Measurements from ENCODE around the gene P2RY2.

The P2RY2 gene

GRCh38 chr11:73190557-73190885 lies 27.6 kb upstream of the P2RY2 start:
- no peak for ATAC-seq (ENCODE audit: low read depth)
- H3K4me3 ChIP-seq (ENCODE audit: severe bottlenecking), result no peak overlapping the region
- no peaks in the 10 kb centered on the region for H3K36me3 ChIP-seq (ENCODE audit: low read depth)
- TF ChIP-seq CTCF (IDR thresholded peaks at IDR 0.05; ENCODE audit: poor library complexity, severe bottlenecking), result no peak
- H3K4me1 ChIP-seq (ENCODE audit: insufficient read depth, poor library complexity, severe bottlenecking), result peaks cover 74% of the 10 kb centered on the region
- H3K27ac ChIP-seq (ENCODE audit: poor library complexity, severe bottlenecking), result peak overlapping the region; percentile 94
- DNase-seq (ENCODE audit: low spot score), result no peak
- H3K9me3 ChIP-seq (ENCODE audit: severe bottlenecking), result no peaks in the 10 kb centered on the region
- no peaks in the 10 kb centered on the region for H3K27me3 ChIP-seq (ENCODE audit: insufficient read depth, poor library complexity, severe bottlenecking)

GRCh38 chr11:73191151-73191550 lies 26.9 kb upstream of the P2RY2 start:
- peaks cover 73% of the 10 kb centered on the region for H3K4me1 ChIP-seq (ENCODE audit: insufficient read depth, poor library complexity, severe bottlenecking)
- no peaks in the 10 kb centered on the region for H3K9me3 ChIP-seq (ENCODE audit: severe bottlenecking)
- no peaks in the 10 kb centered on the region for H3K27me3 ChIP-seq (ENCODE audit: insufficient read depth, poor library complexity, severe bottlenecking)
- peak; percentile 37 for DNase-seq (ENCODE audit: low spot score)
- no peak for TF ChIP-seq CTCF (IDR thresholded peaks at IDR 0.05; ENCODE audit: poor library complexity, severe bottlenecking)
- H3K27ac ChIP-seq (ENCODE audit: poor library complexity, severe bottlenecking), result peak overlapping the region; percentile 94
- H3K36me3 ChIP-seq (ENCODE audit: low read depth), result no peaks in the 10 kb centered on the region
- ATAC-seq (ENCODE audit: low read depth), result no peak
- H3K4me3 ChIP-seq (ENCODE audit: severe bottlenecking), result no peak overlapping the region

- peaks cover 62% of the 10 kb centered on the region for H3K4me1 ChIP-seq (ENCODE audit: insufficient read depth, poor library complexity, severe bottlenecking)
- peak; percentile 98 for DNase-seq (ENCODE audit: low spot score)
Measured at GRCh38 chr11:73192272-73192671, 25.8 kb upstream of the P2RY2 start.

GRCh38 chr11:73193251-73194033 lies 24.6 kb upstream of the P2RY2 start:
- Histone ChIP-seq H3K36me3 (ENCODE audit: low read depth) (no peaks in the 10 kb centered on the region), H3K4me3 (ENCODE audit: severe bottlenecking) (no peak overlapping the region), H3K27ac (ENCODE audit: poor library complexity, severe bottlenecking) (peak overlapping the region; percentile 94), H3K9me3 (ENCODE audit: severe bottlenecking) (no peaks in the 10 kb centered on the region), H3K27me3 (ENCODE audit: insufficient read depth, poor library complexity, severe bottlenecking) (no peaks in the 10 kb centered on the region), H3K4me1 (ENCODE audit: insufficient read depth, poor library complexity, severe bottlenecking) (peaks cover 57% of the 10 kb centered on the region)
- no peak for TF ChIP-seq CTCF (IDR thresholded peaks at IDR 0.05; ENCODE audit: poor library complexity, severe bottlenecking)
- ATAC-seq (ENCODE audit: low read depth), result no peak
- DNase-seq (ENCODE audit: low spot score), result no peak

More at GRCh38 chr11:73192272-73192671, 25.8 kb upstream of the P2RY2 start:
- Histone ChIP-seq H3K27ac (ENCODE audit: poor library complexity, severe bottlenecking) (peak overlapping the region; percentile 94), H3K9me3 (ENCODE audit: severe bottlenecking) (no peaks in the 10 kb centered on the region), H3K36me3 (ENCODE audit: low read depth) (no peaks in the 10 kb centered on the region), H3K27me3 (ENCODE audit: insufficient read depth, poor library complexity, severe bottlenecking) (no peaks in the 10 kb centered on the region), H3K4me3 (ENCODE audit: severe bottlenecking) (no peak overlapping the region)
- no peak for TF ChIP-seq CTCF (IDR thresholded peaks at IDR 0.05; ENCODE audit: poor library complexity, severe bottlenecking)
- ATAC-seq (ENCODE audit: low read depth), result peak; percentile 74

GRCh38 chr11:73194034-73194507 lies 24.0 kb upstream of the P2RY2 start:
- ATAC-seq (ENCODE audit: low read depth) (no peak), DNase-seq (ENCODE audit: low spot score) (no peak)
- Histone ChIP-seq H3K4me1 (ENCODE audit: insufficient read depth, poor library complexity, severe bottlenecking) (peaks cover 62% of the 10 kb centered on the region), H3K36me3 (ENCODE audit: low read depth) (no peaks in the 10 kb centered on the region), H3K27me3 (ENCODE audit: insufficient read depth, poor library complexity, severe bottlenecking) (no peaks in the 10 kb centered on the region), H3K4me3 (ENCODE audit: severe bottlenecking) (no peak overlapping the region), H3K9me3 (ENCODE audit: severe bottlenecking) (no peaks in the 10 kb centered on the region), H3K27ac (ENCODE audit: poor library complexity, severe bottlenecking) (peak overlapping the region; percentile 94)
- no peak for TF ChIP-seq CTCF (IDR thresholded peaks at IDR 0.05; ENCODE audit: poor library complexity, severe bottlenecking)

All from RWPE2 (cell line).